Naive thymus-derived CD4-positive, alpha-beta T cell (primary cell): ENCODE data around the gene PDP2. TPM values are rescaled to one million over a fixed set of nuclear protein-coding genes. Genes with fewer than 3 reads are reported as not detected.
A peak's percentile ranks its signal among the peaks of the same experiment; 100 is the strongest.

Experiments used
- ATAC-seq: fragments of 150-1000 bp; cut with Tn5 transposase; 2 replicates; pipeline ENCODE4 v1.10.0; 2021; ENCODE audit warnings: mild to moderate bottlenecking, moderate library complexity
- CTCF ChIA-PET: fragments of 350-600 bp; sonication (Branson Sonifier 250); formaldehyde crosslinking; loops from one replicate; lab custom pipeline; 2021; ENCODE audit warnings: antibody characterized with exemption; lab: Charles Lee
- POLR2A ChIA-PET: fragments of 350-600 bp; sonication (Branson Sonifier 250); formaldehyde crosslinking; loops from one replicate; lab custom pipeline; 2021; ENCODE audit warnings: antibody characterized with exemption, inconsistent platforms; lab: Charles Lee
- DNase-seq, 9 donors: peaks; one replicate each; pipeline versions ENCODE4 v3.0.0 to v3.0.0-alpha.2; 2020 to 2022; ENCODE audit warnings: mixed read lengths in 1 of 9
- H3K27ac ChIP-seq: one replicate; pipeline ENCODE4 v1.7.0; 2013; ENCODE audit warnings: mild to moderate bottlenecking, low read depth, low read length, moderate library complexity
- H3K27me3 ChIP-seq, 2 donors: one replicate each; pipeline ENCODE4 v1.7.0; 2013; ENCODE audit warnings: low read length in 2 of 2, mild to moderate bottlenecking in 2 of 2, moderate library complexity in 2 of 2; ENCODE audit not compliant: control insufficient read depth in 2 of 2, insufficient read depth in 2 of 2
- H3K36me3 ChIP-seq, 3 experiments: 1 replicate in 2 of 3; 2 replicates in 1 of 3; pipeline ENCODE4 v1.7.0; 2013; ENCODE audit warnings: low read length in 3 of 3, mild to moderate bottlenecking in 3 of 3, moderate library complexity in 1 of 3; ENCODE audit not compliant: insufficient read depth in 3 of 3, control insufficient read depth in 2 of 3
- H3K4me1 ChIP-seq, 2 donors: one replicate each; pipeline ENCODE4 v1.7.0; 2013; ENCODE audit warnings: low read length in 2 of 2, mild to moderate bottlenecking in 2 of 2, moderate library complexity in 1 of 2; ENCODE audit not compliant: control insufficient read depth in 2 of 2, insufficient read depth in 2 of 2
- H3K4me3 ChIP-seq: 2 replicates; pipeline ENCODE4 v1.7.0; 2013; ENCODE audit warnings: mild to moderate bottlenecking, low read length
- H3K9me3 ChIP-seq, 3 experiments: 1 replicate in 2 of 3; 2 replicates in 1 of 3; pipeline ENCODE4 v1.7.0; 2013; ENCODE audit warnings: low read length in 3 of 3; ENCODE audit not compliant: control insufficient read depth in 2 of 3
- H3K27ac Mint-ChIP-seq, 9 donors: one replicate each; pipeline ENCODE4 v1.8.0; 2020 to 2022; ENCODE audit warnings: mixed read lengths in 9 of 9, mild to moderate bottlenecking in 8 of 9, moderate library complexity in 5 of 9, inconsistent platforms in 2 of 9
- H3K27me3 Mint-ChIP-seq, 5 donors: one replicate each; pipeline ENCODE4 v1.8.0; 2021 to 2022; ENCODE audit warnings: mixed read lengths in 5 of 5, mild to moderate bottlenecking in 1 of 5
- H3K36me3 Mint-ChIP-seq, 5 donors: one replicate each; pipeline ENCODE4 v1.8.0; 2020 to 2022; ENCODE audit warnings: mixed read lengths in 5 of 5, mild to moderate bottlenecking in 3 of 5, inconsistent platforms in 1 of 5
- H3K4me1 Mint-ChIP-seq, 7 donors: one replicate each; pipeline ENCODE4 v1.8.0; 2020 to 2022; ENCODE audit warnings: mixed read lengths in 7 of 7, mild to moderate bottlenecking in 3 of 7, inconsistent platforms in 1 of 7
- H3K4me3 Mint-ChIP-seq, 10 donors: one replicate each; pipeline ENCODE4 v1.8.0; 2020 to 2022; ENCODE audit warnings: mild to moderate bottlenecking in 10 of 10, mixed read lengths in 10 of 10, moderate library complexity in 6 of 10, inconsistent platforms in 2 of 10
- H3K9me3 Mint-ChIP-seq, 11 donors: one replicate each; pipeline ENCODE4 v1.8.0; 2020 to 2022; ENCODE audit warnings: mixed read lengths in 11 of 11, mild to moderate bottlenecking in 4 of 11, inconsistent platforms in 1 of 11, moderate library complexity in 1 of 11
- intact Hi-C, 2 donors: fragments of 100-400 bp; cut with micrococcal nuclease; formaldehyde crosslinking; loops; one replicate each; pipeline ENCODE4 v1.15.1; 2023
- polyA plus RNA-seq, 2 donors: library from polyadenylated mRNA; unstranded; fragments of 300-500 nt; fragmentation: Illumina TruSeq; gene quantifications; one replicate each; pipeline ENCODE4 v1.2.3, GENCODE V29; 2021
- total RNA-seq, 6 experiments: library from RNA in 5 of 6; stranded (reverse) in 5 of 6; gene quantifications; 1 replicate in 5 of 6; 2 replicates in 1 of 6; pipeline ENCODE4 v1.2.3 and lab custom pipeline; 2021 to 2026

PDP2 gene
- total and polyA plus RNA-seq, 7 experiments from 2014 or later: 1.6 to 24.0 (median 6.5) TPM

- Histone ChIP-seq H3K36me3 (no peaks in the 10 kb centered on the region), H3K27me3 (no peaks in the 10 kb centered on the region), H3K4me3 (no peak overlapping the region), H3K27ac (no peak overlapping the region), H3K4me1 (no peaks in the 10 kb centered on the region), H3K9me3 (no peaks in the 10 kb centered on the region)
- Mint-ChIP-seq H3K9me3 (no peaks in the 10 kb centered on the region), H3K4me1 (no peaks in the 10 kb centered on the region), H3K36me3 (no peaks in the 10 kb centered on the region), H3K27me3 (no peaks in the 10 kb centered on the region), H3K27ac (no peak overlapping the region), H3K4me3 (no peak overlapping the region)
- DNase-seq (no peak), ATAC-seq (no peak)
- intact Hi-C loops: no loop called here
- CTCF ChIA-PET: interaction anchor here (0.8 to 2.8 kb wide), 2 partner anchors 27 to 74 kb away, joined by 3 to 8 read pairs; partner anchors contain the start of gene NAE1
- POLR2A ChIA-PET: no interaction called here
Measured at GRCh38 chr16:66857437-66857836, 22.9 kb upstream of the PDP2 start.

GRCh38 chr16:66858740-66859396, 21.4 kb upstream of the PDP2 start:
- no peaks in the 10 kb centered on the region for H3K27me3 ChIP-seq
- Mint-ChIP-seq H3K4me3 (no peak overlapping the region), H3K4me1 (no peaks in the 10 kb centered on the region), H3K36me3 (no peaks in the 10 kb centered on the region), H3K9me3 (no peaks in the 10 kb centered on the region), H3K27me3 (no peaks in the 10 kb centered on the region), H3K27ac (no peak overlapping the region)
- no peak overlapping the region for H3K4me3 ChIP-seq
- no peaks in the 10 kb centered on the region for H3K4me1 ChIP-seq
- no peaks in the 10 kb centered on the region for H3K36me3 ChIP-seq
- H3K27ac ChIP-seq: no peak overlapping the region
- intact Hi-C loops: no loop called here
- no peaks in the 10 kb centered on the region for H3K9me3 ChIP-seq
- ChIA-PET CTCF (no interaction called here), POLR2A (no interaction called here)
- DNase-seq: no peak
- ATAC-seq: no peak

DNA sequence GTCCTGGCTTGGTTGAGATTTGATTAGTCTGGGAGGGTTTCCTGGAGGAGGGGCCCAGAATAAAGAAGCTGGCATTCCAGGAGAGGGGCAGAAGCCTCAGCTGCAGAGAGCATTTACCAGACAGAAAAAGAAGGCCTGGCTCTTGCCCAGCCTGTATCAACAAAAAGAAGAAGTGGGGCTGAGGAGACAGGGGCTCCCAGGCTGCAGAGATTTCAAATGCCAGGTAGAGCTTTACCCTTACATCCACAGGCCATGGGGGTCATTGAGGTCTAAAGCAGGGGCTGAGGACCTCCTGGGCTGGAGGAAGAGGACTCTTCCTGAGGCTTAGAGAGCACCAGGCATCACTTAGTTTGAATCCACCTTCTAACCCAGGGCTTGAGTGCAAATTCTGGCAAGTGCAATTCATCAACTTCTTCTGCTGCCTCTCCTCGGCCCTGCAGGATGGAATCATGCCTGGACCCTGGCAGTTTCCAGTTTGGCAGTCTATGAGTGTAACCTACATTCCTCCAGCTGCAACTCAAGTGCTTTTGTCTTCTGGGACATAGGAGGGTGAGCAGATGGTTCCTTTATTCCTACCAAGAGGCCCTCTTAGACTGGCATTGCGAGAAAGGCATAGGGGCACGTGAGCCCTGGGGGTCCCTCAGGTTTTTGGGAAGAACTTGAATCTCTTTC, 20.8 kb upstream of the PDP2 start:
- Mint-ChIP-seq H3K27me3 (no peaks in the 10 kb centered on the region), H3K4me1 (no peaks in the 10 kb centered on the region), H3K27ac (no peak overlapping the region), H3K36me3 (no peaks in the 10 kb centered on the region), H3K9me3 (no peaks in the 10 kb centered on the region), H3K4me3 (no peak overlapping the region)
- no peaks in the 10 kb centered on the region for H3K36me3 ChIP-seq
- H3K4me3 ChIP-seq: no peak overlapping the region
- ATAC-seq (no peak), DNase-seq (no peak)
- no peaks in the 10 kb centered on the region for H3K9me3 ChIP-seq
- H3K27ac ChIP-seq: no peak overlapping the region
- CTCF ChIA-PET: no interaction called here
- POLR2A ChIA-PET: no interaction called here
- no peaks in the 10 kb centered on the region for H3K4me1 ChIP-seq
- no peaks in the 10 kb centered on the region for H3K27me3 ChIP-seq
- intact Hi-C loops: no loop called here

- no peaks in the 10 kb centered on the region for H3K27me3 ChIP-seq
- no peaks in the 10 kb centered on the region for H3K4me1 ChIP-seq
- intact Hi-C loops: no loop called here
- no peaks in the 10 kb centered on the region for H3K36me3 Mint-ChIP-seq
- H3K36me3 ChIP-seq: no peaks in the 10 kb centered on the region
- no peak overlapping the region for H3K27ac Mint-ChIP-seq
- H3K27ac ChIP-seq: no peak overlapping the region
- H3K4me3 Mint-ChIP-seq: no peak overlapping the region
- no peak for DNase-seq
- H3K4me3 ChIP-seq: no peak overlapping the region
- CTCF ChIA-PET: interaction anchor here (0.5 to 1.5 kb wide), 2 partner anchors 11 to 47 kb away, joined by 3 to 4 read pairs; no protein-coding TSS in a partner anchor
- no peaks in the 10 kb centered on the region for H3K9me3 ChIP-seq
- no peaks in the 10 kb centered on the region for H3K4me1 Mint-ChIP-seq
- H3K9me3 Mint-ChIP-seq: no peaks in the 10 kb centered on the region
- no peaks in the 10 kb centered on the region for H3K27me3 Mint-ChIP-seq
- ATAC-seq: no peak
- POLR2A ChIA-PET: no interaction called here
Measured at GRCh38 chr16:66862023-66862520, 18.2 kb upstream of the PDP2 start.

GRCh38 chr16:66863707-66864106, 16.6 kb upstream of the PDP2 start:
- Mint-ChIP-seq H3K4me1 (peaks cover 0 to 6% (median 5%) of the 10 kb centered on the region in 7 donors), H3K27me3 (no peaks in the 10 kb centered on the region), H3K36me3 (no peaks in the 10 kb centered on the region), H3K9me3 (no peaks in the 10 kb centered on the region), H3K4me3 (no peak overlapping the region), H3K27ac (no peak overlapping the region)
- intact Hi-C loops: no loop called here
- H3K27me3 ChIP-seq: no peaks in the 10 kb centered on the region
- ATAC-seq: no peak
- peaks cover 0 to 4% of the 10 kb centered on the region in 2 donors for H3K4me1 ChIP-seq
- H3K36me3 ChIP-seq: no peaks in the 10 kb centered on the region
- ChIA-PET POLR2A (no interaction called here), CTCF (interaction anchor here (1.5 kb wide), 1 partner anchor 9 kb away, joined by 4 read pairs; no protein-coding TSS in a partner anchor)
- no peak for DNase-seq
- H3K9me3 ChIP-seq: no peaks in the 10 kb centered on the region
- no peak overlapping the region for H3K4me3 ChIP-seq
- H3K27ac ChIP-seq: no peak overlapping the region

- ATAC-seq: no peak
- no peak for DNase-seq
- Mint-ChIP-seq H3K36me3 (no peaks in the 10 kb centered on the region), H3K27me3 (no peaks in the 10 kb centered on the region), H3K4me3 (no peak overlapping the region), H3K27ac (peak overlapping the region in 1 of 9 donors; percentile 49), H3K9me3 (no peaks in the 10 kb centered on the region), H3K4me1 (peaks cover 7 to 33% (median 19%) of the 10 kb centered on the region in 7 donors)
- intact Hi-C loops: no loop called here
- Histone ChIP-seq H3K27ac (no peak overlapping the region), H3K27me3 (no peaks in the 10 kb centered on the region), H3K4me1 (peaks cover 5 to 10% of the 10 kb centered on the region in 2 donors), H3K36me3 (no peaks in the 10 kb centered on the region), H3K4me3 (no peak overlapping the region), H3K9me3 (no peaks in the 10 kb centered on the region)
- ChIA-PET CTCF (interaction anchor here (0.7 to 3.7 kb wide), 2 partner anchors 12 to 39 kb away, joined by 3 to 26 read pairs; partner anchors contain the start of genes NAE1 and PDP2), POLR2A (no interaction called here)
Measured at GRCh38 chr16:66869424-66869823, 10.9 kb upstream of the PDP2 start.
